Loucy (cell line): ENCODE measurements around the gene DHRS2.

ENCODE experiments used
- CTCF ChIP-seq: fragments of 200-600 bp; sonication (generic); conservative IDR thresholded peaks from 2 replicates; pipeline ENCODE4 v1.5.1; 2014; ENCODE audit warnings: mild to moderate bottlenecking, antibody characterized with exemption, low read length
- EZH2phosphoT487 ChIP-seq: fragments of 200-600 bp; IDR thresholded peaks from 2 replicates; pipeline ENCODE4 v1.6.1; 2018; ENCODE audit warnings: antibody characterized with exemption, mild to moderate bottlenecking, moderate library complexity, borderline replicate concordance

- TF ChIP-seq CTCF (no peak), EZH2phosphoT487 (no peak)
Measured at GRCh38 chr14:23590198-23590597, 46.0 kb upstream of the DHRS2 start.
